ENCODE data around the gene CXCL6. TPM values are rescaled to one million over a fixed set of nuclear protein-coding genes. Genes with fewer than 3 reads are reported as not detected.

Gene CXCL6
- total and polyA plus RNA-seq, 2 experiments from 2014 or later: 4.4 to 6.0 TPM

GRCh38 chr4:73831569-73831968, 4.9 kb upstream of the CXCL6 start:
- Histone ChIP-seq H4K20me1 (ENCODE audit: insufficient read depth, poor library complexity, severe bottlenecking) (no peaks in the 10 kb centered on the region), H3K4me3 (no peak overlapping the region), H3K79me2 (no peaks in the 10 kb centered on the region), H3K4me2 (no peak overlapping the region), H3K9me2 (replicated peaks; ENCODE audit: insufficient read depth) (no peaks in the 10 kb centered on the region), H3K4me1 (ENCODE audit: insufficient read depth) (no peaks in the 10 kb centered on the region), H2AFZ (no peak overlapping the region), H3K9me3 (ENCODE audit: low read depth) (peaks cover 7% of the 10 kb centered on the region), H3K27me3 (peaks cover 4% of the 10 kb centered on the region), H3K27ac (no peak overlapping the region), H3K36me3 (replicated peaks; ENCODE audit: insufficient read depth, low read depth) (no peaks in the 10 kb centered on the region)
- DNase-seq (ENCODE audit: low spot score): no peak
- TF ChIP-seq EZH2phosphoT487 (IDR thresholded peaks at IDR 0.05; ENCODE audit: low read depth, severe bottlenecking, unreplicated experiment): no peak
- TF ChIP-seq, protein P1, sequence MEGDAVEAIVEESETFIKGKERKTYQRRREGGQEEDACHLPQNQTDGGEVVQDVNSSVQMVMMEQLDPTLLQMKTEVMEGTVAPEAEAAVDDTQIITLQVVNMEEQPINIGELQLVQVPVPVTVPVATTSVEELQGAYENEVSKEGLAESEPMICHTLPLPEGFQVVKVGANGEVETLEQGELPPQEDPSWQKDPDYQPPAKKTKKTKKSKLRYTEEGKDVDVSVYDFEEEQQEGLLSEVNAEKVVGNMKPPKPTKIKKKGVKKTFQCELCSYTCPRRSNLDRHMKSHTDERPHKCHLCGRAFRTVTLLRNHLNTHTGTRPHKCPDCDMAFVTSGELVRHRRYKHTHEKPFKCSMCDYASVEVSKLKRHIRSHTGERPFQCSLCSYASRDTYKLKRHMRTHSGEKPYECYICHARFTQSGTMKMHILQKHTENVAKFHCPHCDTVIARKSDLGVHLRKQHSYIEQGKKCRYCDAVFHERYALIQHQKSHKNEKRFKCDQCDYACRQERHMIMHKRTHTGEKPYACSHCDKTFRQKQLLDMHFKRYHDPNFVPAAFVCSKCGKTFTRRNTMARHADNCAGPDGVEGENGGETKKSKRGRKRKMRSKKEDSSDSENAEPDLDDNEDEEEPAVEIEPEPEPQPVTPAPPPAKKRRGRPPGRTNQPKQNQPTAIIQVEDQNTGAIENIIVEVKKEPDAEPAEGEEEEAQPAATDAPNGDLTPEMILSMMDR (IDR thresholded peaks at IDR 0.05; ENCODE audit: poor library complexity): no peak
- no peak for TF ChIP-seq EZH2 (IDR thresholded peaks at IDR 0.05; ENCODE audit: borderline replicate concordance)
- WGBS (ENCODE audit: low lambda C conversion rate, missing lambda C conversion rate): 67% methylated on average over 2 of the region's 2 CpGs

DNA sequence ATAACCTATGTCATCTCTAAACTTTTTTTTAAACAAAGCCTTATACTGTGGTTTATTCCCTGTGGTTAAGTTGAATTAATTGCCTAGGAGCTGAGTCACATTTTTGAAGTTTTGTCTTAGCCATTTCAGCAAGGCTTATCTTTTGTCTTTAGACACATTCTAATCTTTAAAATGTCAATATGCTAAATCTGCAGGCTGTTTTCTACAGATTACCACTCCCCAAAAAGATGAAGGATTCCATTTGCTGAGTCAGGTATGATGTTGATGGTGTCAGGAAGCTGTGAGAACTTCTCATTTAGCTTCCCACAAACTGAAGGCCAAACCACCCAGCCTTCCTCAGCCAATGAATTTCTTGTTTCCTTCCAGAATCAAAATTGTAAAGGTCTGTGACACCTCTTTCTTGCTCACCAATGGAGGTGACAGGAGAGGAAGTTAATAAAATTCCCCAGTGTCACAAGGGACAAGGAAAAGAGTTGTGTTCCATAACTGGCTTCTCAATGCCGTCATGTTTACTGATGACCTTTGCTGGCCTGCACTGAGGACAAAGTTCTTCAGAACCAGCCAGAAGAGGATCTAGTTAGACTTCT, 3.7 kb upstream of the CXCL6 start:
- no peak overlapping the region for H2AFZ ChIP-seq
- no peak overlapping the region for H3K4me2 ChIP-seq
- H3K4me1 ChIP-seq (ENCODE audit: insufficient read depth): no peaks in the 10 kb centered on the region
- no peak overlapping the region for H3K4me3 ChIP-seq
- no peaks in the 10 kb centered on the region for H4K20me1 ChIP-seq (ENCODE audit: insufficient read depth, poor library complexity, severe bottlenecking)
- DNase-seq (ENCODE audit: low spot score): no peak
- no peaks in the 10 kb centered on the region for H3K9me2 ChIP-seq (replicated peaks; ENCODE audit: insufficient read depth)
- H3K27me3 ChIP-seq: peaks cover 16% of the 10 kb centered on the region
- peaks cover 7% of the 10 kb centered on the region for H3K9me3 ChIP-seq (ENCODE audit: low read depth)
- WGBS (ENCODE audit: low lambda C conversion rate, missing lambda C conversion rate): 85% methylated on average over 1 of the region's 1 CpG
- TF ChIP-seq EZH2 (IDR thresholded peaks at IDR 0.05; ENCODE audit: borderline replicate concordance) (no peak), EZH2phosphoT487 (IDR thresholded peaks at IDR 0.05; ENCODE audit: low read depth, severe bottlenecking, unreplicated experiment) (no peak)
- TF ChIP-seq, protein P1 (IDR thresholded peaks at IDR 0.05; ENCODE audit: poor library complexity): no peak
- no peaks in the 10 kb centered on the region for H3K79me2 ChIP-seq
- H3K36me3 ChIP-seq (replicated peaks; ENCODE audit: insufficient read depth, low read depth): no peaks in the 10 kb centered on the region
- no peak overlapping the region for H3K27ac ChIP-seq

DNA sequence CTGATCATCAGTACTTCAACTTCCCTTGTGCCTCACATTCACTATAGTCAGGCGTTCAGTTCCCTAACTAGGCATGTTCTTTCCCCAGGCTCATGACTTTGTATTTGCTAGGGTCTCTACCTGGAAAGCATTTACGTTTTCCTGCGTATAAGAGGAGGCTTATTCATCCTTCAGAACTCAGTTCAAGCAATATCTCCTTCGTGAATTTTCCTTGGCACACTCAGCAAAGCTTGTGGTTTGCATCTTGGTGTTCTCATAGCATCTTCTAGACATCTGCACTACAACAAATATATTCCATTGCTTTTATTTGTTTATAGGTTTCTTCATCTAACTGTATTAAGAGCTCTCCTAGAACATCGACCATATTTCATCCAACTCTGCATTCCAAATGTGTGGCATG, 2.6 kb downstream of the CXCL6 start:
- Histone ChIP-seq H3K27me3 (peaks cover 37% of the 10 kb centered on the region), H3K27ac (no peak overlapping the region), H2AFZ (no peak overlapping the region), H3K36me3 (replicated peaks; ENCODE audit: insufficient read depth, low read depth) (no peaks in the 10 kb centered on the region), H3K9me3 (ENCODE audit: low read depth) (no peaks in the 10 kb centered on the region), H3K4me1 (ENCODE audit: insufficient read depth) (no peaks in the 10 kb centered on the region), H3K9me2 (replicated peaks; ENCODE audit: insufficient read depth) (no peaks in the 10 kb centered on the region), H4K20me1 (ENCODE audit: insufficient read depth, poor library complexity, severe bottlenecking) (no peaks in the 10 kb centered on the region), H3K4me2 (no peak overlapping the region), H3K79me2 (no peaks in the 10 kb centered on the region), H3K4me3 (no peak overlapping the region)
- TF ChIP-seq EZH2 (IDR thresholded peaks at IDR 0.05; ENCODE audit: borderline replicate concordance) (no peak), EZH2phosphoT487 (IDR thresholded peaks at IDR 0.05; ENCODE audit: low read depth, severe bottlenecking, unreplicated experiment) (no peak)
- TF ChIP-seq, protein P1 (IDR thresholded peaks at IDR 0.05; ENCODE audit: poor library complexity): no peak
- 89% methylated on average over 5 of the region's 5 CpGs for WGBS (ENCODE audit: low lambda C conversion rate, missing lambda C conversion rate)
- no peak for DNase-seq (ENCODE audit: low spot score)

All from hepatocyte (in vitro differentiated cells).